ENCODE data around the gene HAO1. TPM values are rescaled to one million over a fixed set of nuclear protein-coding genes. Genes with fewer than 3 reads are reported as not detected.
A peak's percentile ranks its signal among the peaks of the same experiment; 100 is the strongest.
"Not testable (repeated sequence)": the region's sequence is repeated elsewhere in the genome, so short reads cannot be mapped to it uniquely, and the experiment has no call there.

The HAO1 gene
- total and polyA plus RNA-seq, 2 donors: 0.10 TPM; not detected in 1

DNA sequence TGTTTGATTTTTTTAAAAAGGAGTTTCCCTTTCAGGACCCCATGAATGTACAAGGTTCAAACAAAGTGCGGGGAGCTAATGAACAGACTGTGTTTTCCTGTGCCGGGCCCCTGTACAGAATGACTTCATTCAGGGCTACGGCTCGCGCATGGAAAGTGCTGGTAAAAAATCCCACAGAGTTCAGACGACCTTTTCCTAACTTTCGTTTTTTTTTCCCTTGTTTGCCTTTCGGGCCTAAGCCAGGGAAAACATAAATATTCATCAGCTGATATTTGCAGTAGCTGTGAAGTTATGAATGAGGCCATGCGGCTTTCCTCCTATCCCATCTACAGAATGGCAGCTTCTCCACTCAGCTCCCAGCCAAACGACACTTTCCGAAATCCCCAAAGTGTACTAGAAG is 74.0 kb downstream of the HAO1 start:
- Histone ChIP-seq H3K4me1 (ENCODE audit: insufficient read depth) (no peaks in the 10 kb centered on the region), H3K27ac (ENCODE audit: low read depth) (no peak overlapping the region), H3K4me3 (ENCODE audit: low read depth, low read length) (no peak overlapping the region), H3K36me3 (ENCODE audit: insufficient read depth) (no peaks in the 10 kb centered on the region)
- 29% methylated on average over 11 of the region's 11 CpGs for WGBS
- peak; percentile 42 for DNase-seq (ENCODE audit: extremely low spot score)

DNA sequence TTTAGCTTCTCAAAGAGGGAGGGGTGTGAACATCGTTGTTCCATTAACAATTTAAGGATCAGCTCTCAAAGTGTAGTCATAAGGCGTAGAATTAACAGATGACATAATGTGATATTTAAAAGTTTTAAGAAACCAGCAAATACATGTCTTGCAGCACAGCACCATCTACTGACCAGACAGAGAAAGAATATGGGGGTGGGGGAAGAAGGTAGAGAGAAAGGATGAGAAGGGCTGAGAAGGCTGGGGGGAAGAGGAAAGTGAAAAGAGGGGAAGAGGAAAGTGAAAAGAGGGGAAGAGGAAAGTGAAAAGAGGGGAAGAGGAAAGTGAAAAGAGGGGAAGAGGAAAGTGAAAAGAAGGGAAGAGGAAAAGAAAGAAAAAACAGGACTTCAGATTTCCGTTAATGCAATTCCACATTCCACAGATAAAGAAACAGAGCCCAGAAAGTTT is 80.9 kb downstream of the HAO1 start:
- Histone ChIP-seq H3K4me3 (ENCODE audit: low read depth, low read length) (no peak overlapping the region), H3K36me3 (ENCODE audit: insufficient read depth) (no peaks in the 10 kb centered on the region), H3K4me1 (ENCODE audit: insufficient read depth) (no peaks in the 10 kb centered on the region), H3K27ac (ENCODE audit: low read depth) (no peak overlapping the region)
- peak; percentile 64 for DNase-seq (ENCODE audit: extremely low spot score)
- WGBS: 13% methylated on average over 3 of the region's 3 CpGs

DNA sequence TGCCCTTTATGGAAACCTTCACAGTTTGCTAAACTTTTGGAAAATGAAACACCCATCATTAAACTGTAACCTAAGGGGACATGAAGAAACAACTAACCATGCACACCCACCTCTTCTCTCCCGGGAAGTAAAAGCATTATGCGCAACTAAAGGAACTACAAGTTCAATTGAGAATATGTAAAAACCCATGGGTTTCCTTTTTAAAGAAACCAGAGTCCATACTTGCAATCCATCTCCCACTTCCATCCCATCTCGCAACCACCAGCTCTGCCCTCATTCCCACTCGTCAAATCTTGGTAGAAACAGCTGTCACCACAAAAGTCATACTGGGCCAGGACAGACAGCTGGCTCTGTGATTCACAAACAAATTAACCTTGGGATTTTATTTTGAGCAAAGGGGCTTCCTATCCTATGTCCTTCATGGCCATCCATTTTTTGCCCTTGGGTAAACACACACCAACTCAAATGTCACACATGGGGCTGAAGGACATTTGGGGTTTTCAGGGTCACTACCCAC is 81.5 kb downstream of the HAO1 start:
- Histone ChIP-seq H3K27ac (ENCODE audit: low read depth) (no peak overlapping the region), H3K4me1 (ENCODE audit: insufficient read depth) (no peaks in the 10 kb centered on the region), H3K4me3 (ENCODE audit: low read depth, low read length) (no peak overlapping the region), H3K36me3 (ENCODE audit: insufficient read depth) (no peaks in the 10 kb centered on the region)
- 54% methylated on average over 4 of the region's 4 CpGs for WGBS
- no peak for DNase-seq (ENCODE audit: extremely low spot score)

DNA sequence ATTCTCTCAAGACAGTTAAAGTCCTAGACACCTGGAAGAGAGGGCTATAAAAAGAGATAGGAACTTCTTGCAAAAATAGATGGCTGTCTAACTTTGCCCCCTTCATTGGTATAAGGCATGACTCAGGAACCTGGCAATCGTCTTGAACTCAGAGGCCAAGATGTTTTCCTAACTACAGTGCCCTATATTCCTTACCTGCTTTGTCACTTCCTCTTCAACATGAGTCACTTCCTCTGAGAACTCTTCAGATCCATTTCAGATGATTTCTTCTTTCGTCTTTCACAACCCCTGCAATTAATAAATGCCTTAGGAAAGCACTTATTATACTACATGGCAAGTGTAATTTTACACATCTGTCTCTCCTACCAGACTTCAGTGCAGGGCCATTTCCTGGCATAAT is 83.5 kb downstream of the HAO1 start:
- Histone ChIP-seq H3K36me3 (ENCODE audit: insufficient read depth) (no peaks in the 10 kb centered on the region), H3K4me3 (ENCODE audit: low read depth, low read length) (no peak overlapping the region), H3K27ac (ENCODE audit: low read depth) (no peak overlapping the region), H3K4me1 (ENCODE audit: insufficient read depth) (no peaks in the 10 kb centered on the region)
- 41% methylated on average over 2 of the region's 2 CpGs for WGBS
- DNase-seq (ENCODE audit: extremely low spot score): no peak

DNA sequence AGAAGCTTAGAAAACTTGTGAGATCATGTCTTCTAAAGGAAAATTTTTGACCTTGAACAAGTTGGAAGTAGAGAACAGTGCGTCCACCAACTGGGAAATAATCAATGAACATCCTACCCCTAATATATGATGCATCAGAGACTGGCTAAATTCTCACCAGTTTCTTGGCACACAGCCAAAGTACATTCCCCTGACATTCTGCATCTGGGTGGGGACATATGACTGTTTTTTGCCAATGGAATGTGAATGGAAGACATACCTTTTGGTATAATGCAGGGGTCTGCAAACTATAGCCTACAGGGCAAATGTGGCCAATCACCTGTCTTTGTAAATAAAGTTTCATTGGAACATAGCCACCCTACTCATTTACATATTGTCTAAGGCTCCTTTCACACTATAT is 84.7 kb downstream of the HAO1 start:
- WGBS: 91% methylated on average over 1 of the region's 1 CpG

DNA sequence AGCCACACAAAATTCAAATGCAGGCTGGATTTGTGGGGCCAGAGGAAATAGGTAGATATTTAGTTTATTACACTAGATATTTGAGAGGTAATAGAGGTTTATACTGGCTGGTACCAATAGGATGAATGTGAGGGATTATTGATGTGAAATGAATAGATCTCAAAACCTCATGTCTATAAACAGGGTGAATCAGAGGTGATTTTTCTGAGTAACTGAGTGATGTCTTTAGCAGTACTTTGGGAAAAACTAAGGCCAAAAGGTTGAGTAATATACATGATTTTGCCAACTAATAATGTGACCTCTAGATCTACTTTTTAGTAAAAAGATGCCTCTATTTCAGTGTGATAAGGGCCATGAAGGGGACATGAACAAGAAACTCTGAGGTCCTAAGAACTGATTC is 86.8 kb downstream of the HAO1 start:
- DNase-seq (ENCODE audit: extremely low spot score): no peak
- Histone ChIP-seq H3K36me3 (ENCODE audit: insufficient read depth) (no peaks in the 10 kb centered on the region), H3K4me3 (ENCODE audit: low read depth, low read length) (no peak overlapping the region), H3K27ac (ENCODE audit: low read depth) (no peak overlapping the region), H3K4me1 (ENCODE audit: insufficient read depth) (no peaks in the 10 kb centered on the region)

More for the DNA sequence above, 84.7 kb downstream of the HAO1 start:
- Histone ChIP-seq H3K36me3 (ENCODE audit: insufficient read depth) (no peaks in the 10 kb centered on the region), H3K4me1 (ENCODE audit: insufficient read depth) (no peaks in the 10 kb centered on the region), H3K4me3 (ENCODE audit: low read depth, low read length) (no peak overlapping the region), H3K27ac (ENCODE audit: low read depth) (no peak overlapping the region)
- DNase-seq (ENCODE audit: extremely low spot score): no peak

DNA sequence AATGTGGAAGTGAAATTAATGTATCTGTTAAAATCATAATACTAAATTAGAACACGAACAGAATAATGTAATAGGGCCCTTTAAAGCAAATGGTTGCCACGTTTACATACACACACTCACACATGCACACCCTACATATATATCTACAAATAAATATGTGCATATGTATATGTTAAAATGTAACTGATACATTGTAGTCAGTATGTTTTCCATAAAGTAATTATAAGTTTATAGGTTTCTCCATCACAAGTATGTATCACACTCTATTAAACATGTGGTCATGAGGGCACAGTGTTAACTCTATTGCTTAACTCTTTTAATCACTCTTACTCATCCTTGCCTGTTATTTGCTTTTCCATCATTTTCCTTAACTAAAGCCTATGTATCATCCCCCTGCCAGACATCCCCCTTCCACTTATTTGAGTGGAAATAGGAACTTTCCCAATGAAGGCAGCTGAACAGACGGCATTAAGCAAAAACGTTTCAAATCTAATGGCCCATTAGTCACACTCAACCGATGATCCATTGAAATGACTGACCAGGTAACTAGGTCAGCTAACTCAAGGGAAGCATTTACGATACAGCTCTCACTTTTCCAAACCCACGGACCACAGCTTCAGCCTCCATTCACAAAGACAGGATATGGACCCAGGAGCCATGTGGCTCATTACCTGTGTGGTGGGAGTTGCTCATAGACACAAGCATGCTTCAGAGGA is 89.3 kb downstream of the HAO1 start:
- Histone ChIP-seq H3K36me3 (ENCODE audit: insufficient read depth) (no peaks in the 10 kb centered on the region), H3K4me3 (ENCODE audit: low read depth, low read length) (no peak overlapping the region)
- WGBS: 78% methylated on average over 7 of the region's 7 CpGs

DNA sequence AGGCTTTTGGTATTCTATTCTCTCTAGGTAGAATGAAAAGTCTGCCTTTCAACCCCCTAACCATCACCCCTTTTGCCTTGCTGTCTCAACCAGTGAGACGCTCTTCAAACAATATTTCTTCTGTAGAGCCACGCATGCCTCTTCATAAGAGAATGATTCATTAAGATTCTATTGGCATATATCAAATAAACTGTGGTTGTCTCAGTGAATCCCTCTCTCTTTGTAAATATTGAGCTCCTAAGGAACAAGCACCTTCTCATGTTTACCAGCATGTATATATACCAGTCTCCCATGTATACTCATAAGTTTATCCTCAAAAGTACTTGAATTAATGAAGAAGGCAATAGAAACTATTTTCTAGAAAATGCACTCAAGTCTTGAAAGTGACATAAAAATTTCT is 90.6 kb downstream of the HAO1 start:
- H3K4me1 ChIP-seq (ENCODE audit: insufficient read depth): no peaks in the 10 kb centered on the region
- 87% methylated on average over 2 of the region's 2 CpGs for WGBS
- H3K27ac ChIP-seq (ENCODE audit: low read depth): no peak overlapping the region
- no peak for DNase-seq (ENCODE audit: extremely low spot score)
- H3K4me3 ChIP-seq (ENCODE audit: low read depth, low read length): no peak overlapping the region
- no peaks in the 10 kb centered on the region for H3K36me3 ChIP-seq (ENCODE audit: insufficient read depth)

More for the DNA sequence above, 89.3 kb downstream of the HAO1 start:
- Histone ChIP-seq H3K27ac (ENCODE audit: low read depth) (no peak overlapping the region), H3K4me1 (ENCODE audit: insufficient read depth) (no peaks in the 10 kb centered on the region)
- DNase-seq (ENCODE audit: extremely low spot score): no peak

DNA sequence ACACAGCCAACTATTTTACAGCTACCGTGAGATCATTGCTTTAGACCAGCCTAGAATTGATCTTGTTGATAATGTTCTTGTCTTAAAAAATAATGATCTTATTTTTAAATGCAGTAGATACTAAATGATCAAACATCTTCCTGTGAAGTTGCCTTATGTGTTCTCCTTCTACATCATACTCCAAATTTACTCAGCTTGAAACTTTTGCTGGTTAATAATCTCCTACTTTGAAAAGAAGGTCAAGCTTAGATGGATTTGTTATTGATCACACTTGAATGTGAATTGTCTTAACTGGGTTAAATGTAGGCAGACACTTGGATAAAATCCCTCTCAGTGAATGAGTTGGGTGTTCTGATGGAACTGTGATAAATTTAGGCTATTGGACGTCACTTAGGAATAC is 91.9 kb downstream of the HAO1 start:
- no peak for DNase-seq (ENCODE audit: extremely low spot score)
- Histone ChIP-seq H3K27ac (ENCODE audit: low read depth) (no peak overlapping the region), H3K4me3 (ENCODE audit: low read depth, low read length) (no peak overlapping the region), H3K4me1 (ENCODE audit: insufficient read depth) (no peaks in the 10 kb centered on the region), H3K36me3 (ENCODE audit: insufficient read depth) (no peaks in the 10 kb centered on the region)
- WGBS: 80% methylated on average over 2 of the region's 2 CpGs

DNA sequence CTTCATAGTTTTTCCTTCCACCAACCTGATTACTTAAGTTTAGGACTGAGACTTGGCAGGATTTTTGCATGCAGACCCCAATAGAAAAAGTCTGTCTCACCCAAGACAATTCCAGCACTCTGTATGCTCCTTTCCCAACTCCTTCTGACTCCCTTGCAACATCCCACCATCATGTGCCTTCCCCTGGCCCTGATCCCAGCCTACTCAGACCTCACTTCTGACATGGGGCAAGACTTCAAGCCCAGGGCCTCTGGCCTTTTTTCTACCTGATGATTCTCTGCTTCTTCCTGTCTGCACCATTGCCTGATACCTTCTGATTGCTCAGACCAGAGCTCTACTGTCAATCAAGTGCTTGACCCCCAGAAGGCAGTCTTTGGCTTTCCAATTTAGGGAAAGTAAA is 96.6 kb downstream of the HAO1 start:
- H3K36me3 ChIP-seq (ENCODE audit: insufficient read depth): no peaks in the 10 kb centered on the region
- no peak overlapping the region for H3K27ac ChIP-seq (ENCODE audit: low read depth)
- H3K4me1 ChIP-seq (ENCODE audit: insufficient read depth): no peaks in the 10 kb centered on the region
- no peak overlapping the region for H3K4me3 ChIP-seq (ENCODE audit: low read depth, low read length)
- DNase-seq (ENCODE audit: extremely low spot score): no peak

DNA sequence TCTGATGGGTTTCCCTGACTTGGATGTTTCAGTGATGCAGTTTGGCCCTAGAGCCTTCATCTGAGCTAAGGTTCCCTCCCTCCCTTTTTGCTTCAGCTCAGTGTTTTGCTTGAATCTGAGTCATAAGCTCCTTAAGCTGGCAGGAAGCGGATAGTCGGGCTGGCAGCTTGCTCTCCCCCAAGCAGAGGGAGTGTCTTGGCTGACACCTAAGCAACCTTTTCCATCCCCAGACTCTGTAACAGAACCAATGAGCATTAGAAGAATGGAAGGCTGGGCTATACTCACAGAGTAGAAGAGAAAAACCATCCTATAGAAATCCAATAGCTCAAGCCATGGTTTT is 98.3 kb downstream of the HAO1 start:
- DNase-seq (ENCODE audit: extremely low spot score): no peak
- Histone ChIP-seq H3K36me3 (ENCODE audit: insufficient read depth) (no peaks in the 10 kb centered on the region), H3K4me3 (ENCODE audit: low read depth, low read length) (no peak overlapping the region), H3K27ac (ENCODE audit: low read depth) (no peak overlapping the region), H3K4me1 (ENCODE audit: insufficient read depth) (no peaks in the 10 kb centered on the region)
- 14% methylated on average over 2 of the region's 2 CpGs for WGBS

DNA sequence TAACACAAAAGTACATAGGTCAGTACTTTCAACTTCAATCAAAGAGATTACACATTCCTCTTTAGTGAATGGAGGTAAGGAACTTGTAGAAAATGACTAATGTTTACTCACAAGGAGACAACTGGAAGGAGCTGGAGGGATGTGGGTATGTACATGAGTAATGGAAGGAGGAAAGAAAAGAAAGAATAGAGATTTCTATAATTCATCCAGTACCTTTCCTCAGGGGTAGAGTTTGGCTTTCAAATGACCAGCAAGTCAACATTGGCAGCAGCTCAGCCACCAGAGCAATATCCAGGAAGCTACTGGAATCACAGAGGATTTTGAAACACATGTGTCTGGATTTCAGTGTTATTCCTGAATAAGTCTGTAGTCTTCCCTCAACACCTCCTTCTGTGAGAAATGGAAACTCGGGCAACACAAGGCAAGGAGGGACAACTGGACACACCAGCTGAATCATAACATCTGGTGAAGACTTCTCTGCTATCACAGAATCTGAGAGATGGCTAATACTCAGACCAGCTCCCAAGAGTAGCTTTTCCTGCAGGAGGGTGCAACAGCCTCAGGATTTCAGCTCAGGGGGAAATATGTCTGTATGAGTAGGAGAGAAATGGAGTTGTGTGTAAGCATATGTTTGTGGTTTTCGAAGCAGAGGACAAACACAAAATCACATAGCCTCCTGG is 98.8 kb downstream of the HAO1 start:
- Histone ChIP-seq H3K4me1 (ENCODE audit: insufficient read depth) (no peaks in the 10 kb centered on the region), H3K27ac (ENCODE audit: low read depth) (no peak overlapping the region), H3K36me3 (ENCODE audit: insufficient read depth) (no peaks in the 10 kb centered on the region), H3K4me3 (ENCODE audit: low read depth, low read length) (no peak overlapping the region)
- WGBS: 57% methylated on average over 2 of the region's 2 CpGs
- no peak for DNase-seq (ENCODE audit: extremely low spot score)

DNA sequence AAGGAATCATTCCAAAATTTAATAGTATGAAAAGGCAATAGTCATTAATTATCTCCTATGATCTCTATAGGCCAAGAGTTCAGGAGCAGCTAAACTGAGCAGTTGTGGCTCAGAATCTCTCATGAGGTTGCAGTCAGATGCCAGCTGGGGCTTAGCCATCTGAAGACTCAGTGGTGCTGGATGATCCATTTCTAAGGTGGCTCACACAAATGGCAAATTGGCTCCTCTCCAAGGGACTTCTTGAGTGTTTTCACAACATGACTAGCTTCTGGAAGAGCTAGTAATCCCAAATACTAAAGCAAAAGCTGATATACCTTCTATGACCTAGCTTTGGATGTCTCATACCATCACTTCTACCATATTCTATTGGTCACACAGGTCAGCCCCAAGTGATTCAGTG is 104.2 kb downstream of the HAO1 start:
- H3K36me3 ChIP-seq (ENCODE audit: insufficient read depth): no peaks in the 10 kb centered on the region
- no peak overlapping the region for H3K27ac ChIP-seq (ENCODE audit: low read depth)
- H3K4me3 ChIP-seq (ENCODE audit: low read depth, low read length): no peak overlapping the region
- H3K4me1 ChIP-seq (ENCODE audit: insufficient read depth): no peaks in the 10 kb centered on the region
- no peak for DNase-seq (ENCODE audit: extremely low spot score)

DNA sequence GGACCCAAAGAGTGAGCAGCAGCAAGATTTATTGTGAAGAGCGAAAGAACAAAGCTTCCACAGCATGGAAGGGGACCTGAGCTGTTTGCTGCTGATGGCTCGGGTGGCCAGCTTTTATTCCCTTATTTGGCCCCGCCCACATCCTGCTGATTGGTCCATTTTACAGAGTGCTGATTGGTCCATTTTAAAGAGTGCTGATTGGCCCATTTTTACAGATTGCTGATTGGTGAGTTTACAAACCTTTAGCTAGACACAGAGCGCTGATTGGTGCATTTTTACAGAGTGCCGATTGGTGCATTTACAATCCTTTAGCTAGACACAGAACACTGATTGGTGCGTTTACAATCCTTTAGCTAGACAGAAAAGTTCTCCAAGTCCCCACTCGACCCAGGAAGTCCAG is 105.8 kb downstream of the HAO1 start:
- H3K4me3 ChIP-seq (ENCODE audit: low read depth, low read length); H3K36me3 ChIP-seq (ENCODE audit: insufficient read depth); H3K27ac ChIP-seq (ENCODE audit: low read depth); H3K4me1 ChIP-seq (ENCODE audit: insufficient read depth); DNase-seq (ENCODE audit: extremely low spot score): not testable (repeated sequence)
- WGBS: 81% methylated on average over 7 of the region's 7 CpGs
